ENCODE measurements around the gene NHP2.

DNA sequence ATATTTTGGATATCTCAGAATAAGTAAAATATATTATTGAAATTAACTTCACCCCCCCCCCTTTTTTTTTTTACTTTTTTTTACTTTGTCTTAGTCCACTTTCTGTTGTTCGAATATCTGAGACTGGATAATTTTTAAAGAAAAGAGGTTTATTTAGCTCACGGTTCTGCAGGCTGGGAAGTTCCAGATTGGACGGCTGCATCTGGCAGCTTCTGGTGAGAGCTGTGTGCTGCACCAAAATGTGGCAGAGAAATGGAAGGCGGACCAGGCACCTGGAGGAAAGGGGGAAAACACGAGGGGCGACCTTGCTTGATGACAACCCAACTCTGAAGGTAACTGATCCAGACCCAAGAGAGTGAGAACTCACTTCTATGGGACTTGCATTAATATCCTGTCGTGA is 39.1 kb upstream of the NHP2 start:
- TF ChIP-seq, protein P1, sequence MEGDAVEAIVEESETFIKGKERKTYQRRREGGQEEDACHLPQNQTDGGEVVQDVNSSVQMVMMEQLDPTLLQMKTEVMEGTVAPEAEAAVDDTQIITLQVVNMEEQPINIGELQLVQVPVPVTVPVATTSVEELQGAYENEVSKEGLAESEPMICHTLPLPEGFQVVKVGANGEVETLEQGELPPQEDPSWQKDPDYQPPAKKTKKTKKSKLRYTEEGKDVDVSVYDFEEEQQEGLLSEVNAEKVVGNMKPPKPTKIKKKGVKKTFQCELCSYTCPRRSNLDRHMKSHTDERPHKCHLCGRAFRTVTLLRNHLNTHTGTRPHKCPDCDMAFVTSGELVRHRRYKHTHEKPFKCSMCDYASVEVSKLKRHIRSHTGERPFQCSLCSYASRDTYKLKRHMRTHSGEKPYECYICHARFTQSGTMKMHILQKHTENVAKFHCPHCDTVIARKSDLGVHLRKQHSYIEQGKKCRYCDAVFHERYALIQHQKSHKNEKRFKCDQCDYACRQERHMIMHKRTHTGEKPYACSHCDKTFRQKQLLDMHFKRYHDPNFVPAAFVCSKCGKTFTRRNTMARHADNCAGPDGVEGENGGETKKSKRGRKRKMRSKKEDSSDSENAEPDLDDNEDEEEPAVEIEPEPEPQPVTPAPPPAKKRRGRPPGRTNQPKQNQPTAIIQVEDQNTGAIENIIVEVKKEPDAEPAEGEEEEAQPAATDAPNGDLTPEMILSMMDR (IDR thresholded peaks at IDR 0.05; ENCODE audit: borderline replicate concordance, extremely low read depth, low read length, poor library complexity, severe bottlenecking), result no peak
- no peak for TF ChIP-seq EZH2 (IDR thresholded peaks at IDR 0.05; ENCODE audit: borderline replicate concordance, low read depth, low read length, severe bottlenecking)

Measured in DND-41 (cell line).